Suprapubic skin (tissue), 3 donors: ENCODE data around the gene PHF20.

Experiments
- CTCF ChIP-seq, 2 donors: fragments of 200-600 bp in 1 of 2; fragments of 450-650 bp in 1 of 2; sonication (generic) in 1 of 2; IDR thresholded peaks; one replicate each; pipeline ENCODE4 v1.5.1; 2016 to 2019; ENCODE audit warnings: antibody characterized with exemption in 2 of 2, mild to moderate bottlenecking in 1 of 2, moderate library complexity in 1 of 2
- POLR2A ChIP-seq, 2 donors: fragments of 450-650 bp; IDR thresholded peaks; one replicate each; pipeline ENCODE4 v1.6.1; 2017; ENCODE audit warnings: antibody characterized with exemption in 2 of 2, mild to moderate bottlenecking in 2 of 2, moderate library complexity in 2 of 2

- no peak for TF ChIP-seq POLR2A (IDR thresholded peaks at IDR 0.05)
- no peak for TF ChIP-seq CTCF (IDR thresholded peaks at IDR 0.05)
Observed at GRCh38 chr20:35883336-35883777, 111.5 kb downstream of the PHF20 start.
